CD14-positive monocyte (primary cell): Measurements from ENCODE around the gene PLAC1. TPM values are rescaled to one million over a fixed set of nuclear protein-coding genes. Genes with fewer than 3 reads are reported as not detected.

Source experiments
- DNase-seq, 3 donors: peaks; one replicate each; pipeline ENCODE4 v3.0.0-alpha.2; 2011 to 2022
- H2AFZ ChIP-seq: 2 replicates; pipeline ENCODE4 v1.6.0; 2012; ENCODE audit warnings: mild to moderate bottlenecking, low read depth, low read length, inconsistent platforms; ENCODE audit not compliant: insufficient read depth, poor library complexity, severe bottlenecking
- H3K27ac ChIP-seq, 2 donors: 1 replicate in 1 of 2; 2 replicates in 1 of 2; pipeline ENCODE4 v1.5.1; 2012 to 2013; ENCODE audit warnings: low read length in 2 of 2, control low read depth in 1 of 2, inconsistent platforms in 1 of 2, low read depth in 1 of 2, mild to moderate bottlenecking in 1 of 2
- H3K27me3 ChIP-seq, 2 donors: one replicate each; pipeline versions ENCODE4 v1.6.0 to v1.6.1; 2011 to 2013; ENCODE audit warnings: low read length in 2 of 2; ENCODE audit not compliant: control insufficient read depth in 2 of 2, insufficient read depth in 2 of 2
- H3K36me3 ChIP-seq, 2 donors: replicated peaks in 1 of 2; 1 replicate in 1 of 2; 2 replicates in 1 of 2; pipeline versions ENCODE4 v1.5.1 to v1.6.1; 2012 to 2013; ENCODE audit warnings: low read length in 2 of 2, control low read depth in 1 of 2, inconsistent platforms in 1 of 2, mild to moderate bottlenecking in 1 of 2; ENCODE audit not compliant: insufficient read depth in 2 of 2, control insufficient read depth in 1 of 2
- H3K4me1 ChIP-seq, 2 donors: 1 replicate in 1 of 2; 2 replicates in 1 of 2; pipeline versions ENCODE4 v1.5.1 to v1.6.1; 2012 to 2013; ENCODE audit warnings: low read length in 2 of 2, control low read depth in 1 of 2, inconsistent platforms in 1 of 2, mild to moderate bottlenecking in 1 of 2, moderate library complexity in 1 of 2; ENCODE audit not compliant: insufficient read depth in 2 of 2, control insufficient read depth in 1 of 2
- H3K4me2 ChIP-seq: replicated peaks from 2 replicates; pipeline ENCODE3; 2012; ENCODE audit warnings: low read length, moderate library complexity, mild to moderate bottlenecking; ENCODE audit not compliant: poor library complexity, severe bottlenecking; ENCODE audit errors: extremely low read depth
- H3K4me3 ChIP-seq, 3 experiments: fragments of 200-600 bp in 1 of 3; sonication (generic) in 1 of 3; replicated peaks in 1 of 3; 1 replicate in 2 of 3; 2 replicates in 1 of 3; pipeline ENCODE4 v1.5.1; 2011 to 2013; ENCODE audit warnings: low read length in 3 of 3, mild to moderate bottlenecking in 3 of 3, control low read depth in 2 of 3, low read depth in 2 of 3, inconsistent platforms in 1 of 3, moderate library complexity in 1 of 3
- H3K79me2 ChIP-seq: 2 replicates; pipeline ENCODE4 v1.6.0; 2012; ENCODE audit warnings: mild to moderate bottlenecking, control low read depth, inconsistent platforms, low read length, moderate library complexity; ENCODE audit not compliant: insufficient read depth
- H3K9ac ChIP-seq: 2 replicates; pipeline ENCODE4 v1.6.0; 2017; ENCODE audit warnings: low read length, mild to moderate bottlenecking; ENCODE audit not compliant: insufficient read depth, poor library complexity, severe bottlenecking
- H3K9me3 ChIP-seq, 2 donors: replicated peaks in 1 of 2; 1 replicate in 1 of 2; 2 replicates in 1 of 2; pipeline versions ENCODE4 v1.5.1 to v1.6.1; 2012 to 2013; ENCODE audit warnings: low read length in 2 of 2, control low read depth in 1 of 2; ENCODE audit not compliant: control insufficient read depth in 1 of 2, insufficient read depth in 1 of 2
- H4K20me1 ChIP-seq: 2 replicates; pipeline ENCODE4 v1.6.0; 2012; ENCODE audit warnings: mild to moderate bottlenecking, low read length, control low read depth, moderate library complexity; ENCODE audit not compliant: insufficient read depth
- H3K27ac Mint-ChIP-seq, 7 donors: one replicate each; pipeline ENCODE4 v1.8.0; 2020; ENCODE audit warnings: mild to moderate bottlenecking in 7 of 7, mixed read lengths in 7 of 7, moderate library complexity in 6 of 7, inconsistent platforms in 2 of 7
- H3K27me3 Mint-ChIP-seq, 3 donors: one replicate each; pipeline ENCODE4 v1.8.0; 2021 to 2022; ENCODE audit warnings: low read depth in 3 of 3, mild to moderate bottlenecking in 3 of 3, mixed read lengths in 3 of 3, moderate library complexity in 3 of 3, inconsistent platforms in 1 of 3
- H3K36me3 Mint-ChIP-seq, 2 donors: one replicate each; pipeline ENCODE4 v1.8.0; 2020; ENCODE audit warnings: mixed read lengths in 2 of 2, inconsistent platforms in 1 of 2, mild to moderate bottlenecking in 1 of 2
- H3K4me1 Mint-ChIP-seq: one replicate; pipeline ENCODE4 v1.8.0; 2020; ENCODE audit warnings: mild to moderate bottlenecking, mixed read lengths
- H3K4me3 Mint-ChIP-seq, 2 donors: one replicate each; pipeline ENCODE4 v1.8.0; 2020; ENCODE audit warnings: mild to moderate bottlenecking in 2 of 2, mixed read lengths in 2 of 2, moderate library complexity in 1 of 2
- H3K9me3 Mint-ChIP-seq, 7 donors: one replicate each; pipeline ENCODE4 v1.8.0; 2020 to 2022; ENCODE audit warnings: mixed read lengths in 7 of 7, mild to moderate bottlenecking in 6 of 7, moderate library complexity in 6 of 7, inconsistent platforms in 2 of 7
- WGBS: methylation state at CpG from one replicate; pipeline ENCODE4 v1.1.5; 2013; ENCODE audit warnings: missing lambda C conversion rate; ENCODE audit not compliant: insufficient coverage; 5-methylcytosine and 5-hydroxymethylcytosine counted together
- intact Hi-C, 2 donors: fragments of 100-400 bp; cut with micrococcal nuclease; formaldehyde crosslinking; loops; one replicate each; pipeline versions ENCODE4 v1.15.0 to v1.15.1; 2023
- polyA plus RNA-seq, 3 donors: library from polyadenylated mRNA; depleted of rRNA in 1 of 3; unstranded in 2 of 3; stranded (reverse) in 1 of 3; fragments of 300-500 nt in 2 of 3; fragments of >200 nt in 1 of 3; fragmentation: Illumina TruSeq in 2 of 3; gene quantifications; 1 replicate in 2 of 3; 2 replicates in 1 of 3; pipeline ENCODE4 v1.2.3, GENCODE V29; 2012 to 2021
- TF ChIP-seq, protein P1 (sequence below): fragments of 200-600 bp; IDR thresholded peaks from one replicate; pipeline ENCODE4 v1.8.0; 2022; ENCODE audit warnings: antibody characterized with exemption, mild to moderate bottlenecking

PLAC1 gene
- polyA plus RNA-seq, 3 donors: not detected

DNA sequence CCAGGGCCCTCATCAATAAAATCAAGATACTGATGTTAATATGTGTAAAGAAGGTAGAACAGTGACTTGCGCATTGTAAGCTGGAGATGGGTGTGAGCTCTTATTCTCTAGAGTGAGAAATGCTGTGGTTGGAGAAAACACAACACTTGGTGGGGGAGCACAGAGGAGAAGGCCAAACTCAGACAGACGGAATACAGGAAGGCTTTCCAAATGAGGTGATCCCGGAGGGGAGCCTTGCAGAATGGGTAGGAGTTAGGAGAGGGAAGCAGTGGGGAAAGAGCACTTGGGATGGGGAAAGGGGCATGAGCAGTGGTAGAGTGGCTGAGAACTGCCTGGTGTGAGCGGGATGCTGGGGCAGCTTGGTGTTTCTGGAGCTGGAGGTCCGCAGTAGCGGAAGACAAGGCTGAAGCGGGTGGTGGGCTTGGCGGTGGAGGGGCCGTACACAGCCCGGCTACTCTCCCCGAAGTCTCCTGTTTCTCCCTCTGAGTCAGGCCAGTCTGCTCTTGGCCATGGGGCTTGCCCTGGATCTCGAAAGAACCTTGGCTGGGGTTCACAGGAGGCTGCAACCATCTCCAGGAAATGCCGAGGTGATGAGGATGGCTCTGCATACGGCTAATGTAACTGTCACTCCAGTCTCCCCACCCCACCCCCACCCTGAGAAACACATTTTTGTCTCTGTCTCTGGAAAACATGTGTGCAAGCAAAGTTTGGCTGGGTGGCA is 11.3 kb upstream of the PLAC1 start:
- intact Hi-C loops: no loop called here
- H3K4me1 ChIP-seq: peaks cover 11 to 19% of the 10 kb centered on the region in 2 donors
- H3K27me3 ChIP-seq: no peaks in the 10 kb centered on the region
- Mint-ChIP-seq H3K27ac (peak overlapping the region in 1 of 7 donors; percentile 2), H3K4me3 (no peak overlapping the region), H3K27me3 (peaks cover 0 to 3% (median 3%) of the 10 kb centered on the region in 3 donors), H3K36me3 (no peaks in the 10 kb centered on the region), H3K4me1 (peaks cover 19% of the 10 kb centered on the region), H3K9me3 (peaks cover 0 to 9% (median 5%) of the 10 kb centered on the region in 7 donors)
- H4K20me1 ChIP-seq: no peaks in the 10 kb centered on the region
- no peak overlapping the region for H3K4me3 ChIP-seq
- H3K9me3 ChIP-seq: no peaks in the 10 kb centered on the region
- no peak overlapping the region for H3K4me2 ChIP-seq
- no peaks in the 10 kb centered on the region for H3K36me3 ChIP-seq
- no peak for DNase-seq
- H3K9ac ChIP-seq: no peak overlapping the region
- TF ChIP-seq, protein P1, sequence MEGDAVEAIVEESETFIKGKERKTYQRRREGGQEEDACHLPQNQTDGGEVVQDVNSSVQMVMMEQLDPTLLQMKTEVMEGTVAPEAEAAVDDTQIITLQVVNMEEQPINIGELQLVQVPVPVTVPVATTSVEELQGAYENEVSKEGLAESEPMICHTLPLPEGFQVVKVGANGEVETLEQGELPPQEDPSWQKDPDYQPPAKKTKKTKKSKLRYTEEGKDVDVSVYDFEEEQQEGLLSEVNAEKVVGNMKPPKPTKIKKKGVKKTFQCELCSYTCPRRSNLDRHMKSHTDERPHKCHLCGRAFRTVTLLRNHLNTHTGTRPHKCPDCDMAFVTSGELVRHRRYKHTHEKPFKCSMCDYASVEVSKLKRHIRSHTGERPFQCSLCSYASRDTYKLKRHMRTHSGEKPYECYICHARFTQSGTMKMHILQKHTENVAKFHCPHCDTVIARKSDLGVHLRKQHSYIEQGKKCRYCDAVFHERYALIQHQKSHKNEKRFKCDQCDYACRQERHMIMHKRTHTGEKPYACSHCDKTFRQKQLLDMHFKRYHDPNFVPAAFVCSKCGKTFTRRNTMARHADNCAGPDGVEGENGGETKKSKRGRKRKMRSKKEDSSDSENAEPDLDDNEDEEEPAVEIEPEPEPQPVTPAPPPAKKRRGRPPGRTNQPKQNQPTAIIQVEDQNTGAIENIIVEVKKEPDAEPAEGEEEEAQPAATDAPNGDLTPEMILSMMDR: no peak
- no peak overlapping the region for H2AFZ ChIP-seq
- WGBS: 95% methylated on average over 9 of the region's 14 CpGs
- H3K79me2 ChIP-seq: no peaks in the 10 kb centered on the region
- no peak overlapping the region for H3K27ac ChIP-seq

DNA sequence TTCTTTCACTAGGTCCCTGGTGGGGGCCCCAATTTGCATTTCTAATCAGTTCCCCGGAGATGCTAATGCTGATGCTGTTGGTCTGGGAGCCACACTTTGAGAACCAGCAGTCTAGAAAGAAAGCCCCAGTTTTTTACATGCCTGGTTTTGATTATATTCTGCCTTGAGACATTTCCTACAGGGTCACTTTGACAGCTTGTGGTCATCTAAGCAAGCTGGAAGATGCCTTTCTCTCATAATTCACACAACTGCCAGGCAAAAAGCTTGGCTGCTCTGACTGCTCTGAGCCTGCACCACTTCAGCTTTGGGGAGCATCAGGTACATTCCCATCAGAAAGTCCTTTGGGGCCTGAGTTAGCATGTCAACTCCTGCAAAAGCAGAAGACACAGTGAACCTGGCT is 5.9 kb upstream of the PLAC1 start:
- WGBS: no CpG with 5 or more reads among the region's 1 CpG

More for the DNA sequence above, 5.9 kb upstream of the PLAC1 start:
- no peaks in the 10 kb centered on the region for H3K36me3 Mint-ChIP-seq
- no peaks in the 10 kb centered on the region for H3K9me3 Mint-ChIP-seq
- H3K4me3 Mint-ChIP-seq: no peak overlapping the region
- H3K27me3 ChIP-seq: no peaks in the 10 kb centered on the region
- no peak for DNase-seq
- peaks cover 13 to 21% of the 10 kb centered on the region in 2 donors for H3K4me1 ChIP-seq
- H3K4me1 Mint-ChIP-seq: peaks cover 17% of the 10 kb centered on the region
- H3K27me3 Mint-ChIP-seq: peaks cover 1 to 8% (median 3%) of the 10 kb centered on the region in 3 donors
- H2AFZ ChIP-seq: no peak overlapping the region
- H3K27ac ChIP-seq: no peak overlapping the region
- no peak overlapping the region for H3K4me3 ChIP-seq
- intact Hi-C loops: no loop called here
- H3K36me3 ChIP-seq: no peaks in the 10 kb centered on the region
- peak overlapping the region in 1 of 7 donors; percentile 43 for H3K27ac Mint-ChIP-seq
- H3K9me3 ChIP-seq: no peaks in the 10 kb centered on the region
- no peak overlapping the region for H3K9ac ChIP-seq
- TF ChIP-seq, protein P1: no peak
- no peaks in the 10 kb centered on the region for H4K20me1 ChIP-seq
- no peak overlapping the region for H3K4me2 ChIP-seq
- H3K79me2 ChIP-seq: no peaks in the 10 kb centered on the region
